HG03175 (cell line): ENCODE measurements around the gene PRAMEF27.
"Not testable (repeated sequence)": the region's sequence is repeated elsewhere in the genome, so short reads cannot be mapped to it uniquely, and the experiment has no call there.

ENCODE experiments used
- ATAC-seq: cut with Tn5 transposase; IDR thresholded peaks from one replicate; pipeline ENCODE4 v1.9.1; 2021; ENCODE audit warnings: mild to moderate bottlenecking, moderate library complexity; ENCODE audit not compliant: unreplicated experiment

PRAMEF27 gene

DNA sequence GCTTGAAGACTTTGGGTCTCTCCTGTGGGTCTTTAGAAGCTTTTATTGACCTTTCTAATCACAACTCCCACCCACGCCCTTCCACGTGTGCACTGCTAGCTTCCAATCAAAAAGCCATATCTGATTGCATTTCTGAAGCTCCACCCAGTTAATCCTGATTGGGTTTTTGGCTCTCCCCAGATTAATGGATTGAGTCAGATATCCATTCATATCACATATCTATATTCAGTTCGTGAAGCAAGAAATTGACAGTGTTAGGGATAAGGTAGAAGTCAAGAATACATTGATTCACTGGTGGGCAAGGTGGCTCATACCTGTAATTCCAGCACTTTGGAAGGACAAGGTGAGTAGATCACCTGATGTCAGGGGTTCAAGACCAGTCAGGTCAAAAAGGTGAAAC, at the start of gene PRAMEF27:
PRAMEF27 (minus strand) TSS at position 101 of the 400 bp plus-strand sequence. CDS start 2,916 bp downstream, outside the sequence.
- ATAC-seq, result not testable (repeated sequence)

DNA sequence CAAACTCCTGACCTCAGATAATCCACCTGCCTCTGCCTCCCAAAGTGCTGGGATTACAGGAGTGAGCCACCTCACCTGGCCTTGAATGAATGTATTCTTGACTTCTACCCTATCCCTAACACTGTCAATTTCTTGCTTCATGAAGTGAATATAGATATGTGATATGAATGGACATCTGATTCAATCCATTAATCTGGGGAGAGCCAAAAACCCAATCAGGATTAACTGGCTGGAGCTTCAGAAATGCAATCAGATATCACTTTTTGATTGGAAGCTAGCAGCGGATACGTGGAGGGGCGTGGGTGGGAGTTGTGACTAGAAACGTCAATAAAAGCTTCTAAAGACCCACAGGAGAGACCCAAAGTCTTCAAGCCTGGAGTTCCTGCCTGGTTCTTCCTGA, 14.1 kb upstream of the PRAMEF27 start, which contains the start of gene PRAMEF25:
PRAMEF25 (plus strand) TSS at position 301 of the 400 bp plus-strand sequence. CDS start 2,920 bp downstream, outside the sequence.
- ATAC-seq, result not testable (repeated sequence)

DNA sequence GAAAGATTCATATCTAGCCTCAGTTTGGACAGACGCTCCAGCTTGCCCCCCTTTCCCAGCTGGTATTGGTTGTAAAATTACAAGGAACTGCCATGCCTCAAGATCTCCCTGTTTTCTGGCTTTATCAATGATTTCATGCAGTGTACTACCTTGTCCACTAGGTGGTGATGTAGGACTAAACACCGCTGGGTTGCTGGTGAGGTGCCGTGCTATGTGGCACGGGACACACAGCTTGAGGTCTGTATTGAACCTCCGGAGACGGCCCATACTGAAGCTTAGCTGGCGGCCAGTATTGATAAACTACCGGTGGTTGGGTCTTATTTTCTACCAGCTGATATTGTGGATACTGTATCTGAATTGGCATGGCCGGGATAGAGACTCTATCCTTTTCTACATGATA, 36.5 kb downstream of the PRAMEF27 start:
- not testable (repeated sequence) for ATAC-seq

GRCh38 chr1:13011932-13012331, 44.4 kb downstream of the PRAMEF27 start:
- ATAC-seq, result not testable (repeated sequence)

GRCh38 chr1:13009348-13009747, 47.0 kb downstream of the PRAMEF27 start:
- ATAC-seq, result not testable (repeated sequence)

- not testable (repeated sequence) for ATAC-seq
Measured at GRCh38 chr1:13005732-13006131, 50.6 kb downstream of the PRAMEF27 start.
